GM18505 (cell line): ENCODE measurements around the gene SPDYE1.
A peak's percentile ranks its signal among the peaks of the same experiment; 100 is the strongest.

ENCODE experiments used
- ATAC-seq: cut with Tn5 transposase; IDR thresholded peaks from one replicate; pipeline ENCODE4 v1.9.1; 2021; ENCODE audit not compliant: unreplicated experiment
- POLR2A ChIP-seq: IDR thresholded peaks from 4 replicates; pipeline ENCODE4 v1.6.1; 2011; ENCODE audit warnings: borderline replicate concordance; ENCODE audit not compliant: insufficient read depth, insufficient read length; ENCODE audit errors: extremely low read depth

SPDYE1 gene

GRCh38 chr7:44039800-44040492 is 42.2 kb downstream of the SPDYE1 start:
- ATAC-seq = peak; percentile 13

GRCh38 chr7:44040493-44040891 is 42.8 kb downstream of the SPDYE1 start:
- peak; percentile 51 for ATAC-seq
- TF ChIP-seq POLR2A = peak; percentile 15

- TF ChIP-seq POLR2A = no peak
- no peak for ATAC-seq
Measured at GRCh38 chr7:44042221-44042620, 44.5 kb downstream of the SPDYE1 start.

GRCh38 chr7:44043902-44044301 is 46.2 kb downstream of the SPDYE1 start:
- no peak for TF ChIP-seq POLR2A
- no peak for ATAC-seq

- TF ChIP-seq POLR2A = peak; percentile 95
- peak; percentile 50 for ATAC-seq
Measured at GRCh38 chr7:44044315-44045225, 46.9 kb downstream of the SPDYE1 start, which contains the start of gene DBNL. Gene DBNL (plus strand): TSS chr7:44044702. CDS start chr7:44044738, 36 bp downstream.

- no peak for TF ChIP-seq POLR2A
- ATAC-seq = no peak
Measured at GRCh38 chr7:44045226-44046014, 47.7 kb downstream of the SPDYE1 start.

- TF ChIP-seq POLR2A = peak; percentile 42
- peak; percentile 63 for ATAC-seq
Measured at GRCh38 chr7:44046321-44047061, 48.8 kb downstream of the SPDYE1 start.

- TF ChIP-seq POLR2A = no peak
- no peak for ATAC-seq
Measured at GRCh38 chr7:44048031-44048795, 50.5 kb downstream of the SPDYE1 start.

GRCh38 chr7:44050121-44050914 is 52.6 kb downstream of the SPDYE1 start:
- no peak for ATAC-seq
- no peak for TF ChIP-seq POLR2A

- TF ChIP-seq POLR2A = no peak
- no peak for ATAC-seq
Measured at GRCh38 chr7:44050915-44051560, 53.3 kb downstream of the SPDYE1 start.

- ATAC-seq = no peak
- no peak for TF ChIP-seq POLR2A
Measured at GRCh38 chr7:44051611-44052220, 54.0 kb downstream of the SPDYE1 start.

- TF ChIP-seq POLR2A = no peak
- ATAC-seq = no peak
Measured at GRCh38 chr7:44052771-44053365, 55.2 kb downstream of the SPDYE1 start.
